HG02970 (cell line): ENCODE measurements around the gene AP3S1.
"Not testable (repeated sequence)": the region's sequence is repeated elsewhere in the genome, so short reads cannot be mapped to it uniquely, and the experiment has no call there.

Experiments
- ATAC-seq: cut with Tn5 transposase; IDR thresholded peaks from one replicate; pipeline ENCODE4 v1.9.1; 2021; ENCODE audit warnings: mild to moderate bottlenecking, moderate library complexity, moderate number of reproducible peaks; ENCODE audit not compliant: unreplicated experiment, low FRiP score

The AP3S1 gene

GRCh38 chr5:115859378-115859777, 17.6 kb downstream of the AP3S1 start:
- ATAC-seq = no peak

GRCh38 chr5:115869256-115869795, 27.6 kb downstream of the AP3S1 start:
- no peak for ATAC-seq

GRCh38 chr5:115872447-115872846, 30.7 kb downstream of the AP3S1 start:
- ATAC-seq = no peak

GRCh38 chr5:115873392-115873791, 31.7 kb downstream of the AP3S1 start:
- no peak for ATAC-seq

- no peak for ATAC-seq
Measured at GRCh38 chr5:115875447-115875846, 33.7 kb downstream of the AP3S1 start.

- ATAC-seq = not testable (repeated sequence)
Measured at GRCh38 chr5:115877342-115877741, 35.6 kb downstream of the AP3S1 start.

- ATAC-seq = not testable (repeated sequence)
Measured at GRCh38 chr5:115882434-115882833, 40.7 kb downstream of the AP3S1 start.

- no peak for ATAC-seq
Measured at GRCh38 chr5:115884704-115885103, 43.0 kb downstream of the AP3S1 start.

- ATAC-seq = not testable (repeated sequence)
Measured at GRCh38 chr5:115885208-115885607, 43.5 kb downstream of the AP3S1 start.

- no peak for ATAC-seq
Measured at GRCh38 chr5:115888027-115888426, 46.3 kb downstream of the AP3S1 start.

- no peak for ATAC-seq
Measured at GRCh38 chr5:115892021-115892420, 50.3 kb downstream of the AP3S1 start.

- ATAC-seq = no peak
Measured at GRCh38 chr5:115894342-115894741, 52.6 kb downstream of the AP3S1 start.

GRCh38 chr5:115895821-115896220, 54.1 kb downstream of the AP3S1 start:
- ATAC-seq = no peak

GRCh38 chr5:115898656-115899055, 56.9 kb downstream of the AP3S1 start:
- no peak for ATAC-seq

- no peak for ATAC-seq
Measured at GRCh38 chr5:115907177-115907576, 65.4 kb downstream of the AP3S1 start.

GRCh38 chr5:115913623-115914400, 72.1 kb downstream of the AP3S1 start:
- not testable (repeated sequence) for ATAC-seq

GRCh38 chr5:115920171-115920725, 78.5 kb downstream of the AP3S1 start:
- ATAC-seq = no peak

- not testable (repeated sequence) for ATAC-seq
Measured at GRCh38 chr5:115928578-115929407, 87.1 kb downstream of the AP3S1 start.

- ATAC-seq = not testable (repeated sequence)
Measured at GRCh38 chr5:115930171-115930570, 88.4 kb downstream of the AP3S1 start.

- ATAC-seq = no peak
Measured at GRCh38 chr5:115930630-115931337, 89.0 kb downstream of the AP3S1 start.
